Uterus (tissue), 4 donors: ENCODE results near the gene RFX2. TPM values are rescaled to one million over a fixed set of nuclear protein-coding genes. Genes with fewer than 3 reads are reported as not detected.

Experiments used
- DNase-seq, 2 donors: peaks; one replicate each; pipeline ENCODE4 v3.0.0-alpha.2; 2019 to 2020
- H3K27ac ChIP-seq, 2 donors: fragments of 200-600 bp; sonication (generic); 1 replicate in 1 of 2; 2 replicates in 1 of 2; pipeline ENCODE4 v1.5.1; 2016 to 2018
- H3K27me3 ChIP-seq, 2 donors: fragments of 200-600 bp; sonication (generic); one replicate each; pipeline ENCODE4 v1.5.1; 2018 to 2019; ENCODE audit warnings: control low read depth in 1 of 2
- H3K36me3 ChIP-seq, 2 donors: fragments of 200-600 bp; sonication (generic); one replicate each; pipeline ENCODE4 v1.5.1; 2019; ENCODE audit warnings: control low read depth in 1 of 2
- H3K4me1 ChIP-seq, 2 donors: fragments of 200-600 bp; sonication (generic); one replicate each; pipeline ENCODE4 v1.5.1; 2018 to 2019; ENCODE audit warnings: control low read depth in 1 of 2
- H3K4me3 ChIP-seq, 2 donors: fragments of 200-600 bp; sonication (generic); 1 replicate in 1 of 2; 2 replicates in 1 of 2; pipeline ENCODE4 v1.5.1; 2018 to 2019; ENCODE audit warnings: mild to moderate bottlenecking in 1 of 2
- H3K9me3 ChIP-seq, 2 donors: fragments of 200-600 bp; sonication (generic); one replicate each; pipeline ENCODE4 v1.5.1; 2019; ENCODE audit warnings: control low read depth in 1 of 2
- CTCF ChIP-seq, 4 experiments: fragments of 200-600 bp in 2 of 4; fragments of 450-650 bp in 2 of 4; sonication (generic) in 2 of 4; IDR thresholded peaks; one replicate each; pipeline ENCODE4 v1.5.1; 2016 to 2019; ENCODE audit warnings: antibody characterized with exemption in 4 of 4, mild to moderate bottlenecking in 2 of 4, moderate library complexity in 1 of 4
- POLR2A ChIP-seq, 2 donors: fragments of 450-650 bp; IDR thresholded peaks; one replicate each; pipeline ENCODE4 v1.6.1; 2016; ENCODE audit warnings: antibody characterized with exemption in 2 of 2, mild to moderate bottlenecking in 1 of 2, moderate library complexity in 1 of 2
- intact Hi-C: fragments of 100-400 bp; cut with DNase I; formaldehyde crosslinking; loops from one replicate; pipeline ENCODE4 v1.15.1; 2023; ENCODE audit warnings: low total_unique reads
- total RNA-seq, 4 donors: library from RNA; depleted of rRNA in 3 of 4; stranded (reverse); fragments of >200 nt in 3 of 4; gene quantifications; one replicate each; pipeline versions ENCODE4 v1.1.0 to v1.2.4, GENCODE V29; 2014 to 2023
- donor health status: DM: yes; HTN: yes; CAD: no.

The RFX2 gene
- total RNA-seq, 4 donors from 2014 or later, result 10.5 to 77.9 (median 22.8) TPM

- H3K27ac ChIP-seq, result no peak overlapping the region
- H3K36me3 ChIP-seq, result no peaks in the 10 kb centered on the region
- no peaks in the 10 kb centered on the region for H3K27me3 ChIP-seq
- no peak for TF ChIP-seq CTCF (IDR thresholded peaks at IDR 0.05)
- no peak for TF ChIP-seq POLR2A (IDR thresholded peaks at IDR 0.05)
- no peaks in the 10 kb centered on the region for H3K9me3 ChIP-seq
- intact Hi-C loops, result no loop called here
- H3K4me1 ChIP-seq, result no peaks in the 10 kb centered on the region
- DNase-seq, result peak in 1 of 2 donors; percentile 8
- H3K4me3 ChIP-seq, result no peak overlapping the region
Measured at GRCh38 chr19:6044056-6044805, 66.1 kb downstream of the RFX2 start.

- TF ChIP-seq CTCF (IDR thresholded peaks at IDR 0.05), result no peak
- no peak for TF ChIP-seq POLR2A (IDR thresholded peaks at IDR 0.05)
- Histone ChIP-seq H3K9me3 (no peaks in the 10 kb centered on the region), H3K27me3 (no peaks in the 10 kb centered on the region), H3K36me3 (no peaks in the 10 kb centered on the region), H3K4me1 (no peaks in the 10 kb centered on the region), H3K4me3 (no peak overlapping the region), H3K27ac (no peak overlapping the region)
- DNase-seq, result peak in 1 of 2 donors; percentile 11
- intact Hi-C loops, result no loop called here
Measured at GRCh38 chr19:6042776-6043726, 67.2 kb downstream of the RFX2 start.

GRCh38 chr19:6041991-6042481 lies 68.3 kb downstream of the RFX2 start:
- DNase-seq, result peak in 1 of 2 donors; percentile 12
- no peaks in the 10 kb centered on the region for H3K4me1 ChIP-seq
- no peak for TF ChIP-seq CTCF (IDR thresholded peaks at IDR 0.05)
- no peak for TF ChIP-seq POLR2A (IDR thresholded peaks at IDR 0.05)
- H3K27me3 ChIP-seq, result no peaks in the 10 kb centered on the region
- H3K9me3 ChIP-seq, result no peaks in the 10 kb centered on the region
- H3K4me3 ChIP-seq, result no peak overlapping the region
- H3K36me3 ChIP-seq, result no peaks in the 10 kb centered on the region
- intact Hi-C loops, result no loop called here
- no peak overlapping the region for H3K27ac ChIP-seq

GRCh38 chr19:6041071-6041470 lies 69.2 kb downstream of the RFX2 start:
- H3K4me1 ChIP-seq, result no peaks in the 10 kb centered on the region
- no peak overlapping the region for H3K27ac ChIP-seq
- H3K4me3 ChIP-seq, result no peak overlapping the region
- H3K9me3 ChIP-seq, result no peaks in the 10 kb centered on the region
- H3K36me3 ChIP-seq, result no peaks in the 10 kb centered on the region
- peak in 1 of 2 donors; percentile 8 for DNase-seq
- no peaks in the 10 kb centered on the region for H3K27me3 ChIP-seq
- TF ChIP-seq CTCF (IDR thresholded peaks at IDR 0.05) (no peak), POLR2A (IDR thresholded peaks at IDR 0.05) (no peak)
- intact Hi-C loops, result no loop called here
